Caco-2 (cell line): Measurements from ENCODE around the gene RASSF8. TPM values are rescaled to one million over a fixed set of nuclear protein-coding genes. Genes with fewer than 3 reads are reported as not detected.

Experiments used
- BruUV-seq: library from RNA; stranded (reverse); fragments of 400-500 nt; replicated peaks from 2 replicates; lab custom pipeline; 2021; lab: Mats Ljungman, UMichigan
- CTCF ChIA-PET: fragments of 300-600 bp; sonication (Branson Sonifier 250); formaldehyde crosslinking; loops from one replicate; lab custom pipeline; 2022; ENCODE audit warnings: antibody characterized with exemption; lab: Charles Lee
- POLR2A ChIA-PET: fragments of 300-600 bp; sonication (Branson Sonifier 250); formaldehyde crosslinking; loops from one replicate; lab custom pipeline; 2022; ENCODE audit warnings: antibody characterized with exemption; lab: Charles Lee
- DNase-seq, 2 experiments: peaks; one replicate each; pipeline versions ENCODE4 v3.0.0 to v3.0.0-alpha.2; 2020 to 2022
- H3K27me3 ChIP-seq: replicated peaks from 2 replicates; pipeline ENCODE4 v1.6.0; 2011; ENCODE audit warnings: low read length; ENCODE audit not compliant: control insufficient read depth, insufficient read depth
- H3K36me3 ChIP-seq: 2 replicates; pipeline ENCODE4 v1.5.1; 2011; ENCODE audit warnings: low read length; ENCODE audit not compliant: control insufficient read depth, insufficient read depth
- H3K4me1 ChIP-seq: fragments of 250-450 bp; sonication (Bioruptor Pico); 2 replicates; pipeline ENCODE4 v1.5.1; 2020; ENCODE audit warnings: mild to moderate bottlenecking
- H3K4me3 ChIP-seq: 2 replicates; pipeline ENCODE4 v1.5.1; 2011; ENCODE audit warnings: low read depth, mild to moderate bottlenecking, control low read depth, low read length
- H3K9me3 ChIP-seq: fragments of 250-450 bp; sonication (Bioruptor Pico); 2 replicates; pipeline ENCODE4 v1.5.1; 2020; ENCODE audit warnings: mild to moderate bottlenecking, moderate library complexity
- H3K27ac Mint-ChIP-seq: one replicate; pipeline ENCODE4 v1.8.0; 2022; ENCODE audit warnings: mixed read lengths; ENCODE audit not compliant: unreplicated experiment
- H3K27me3 Mint-ChIP-seq: one replicate; pipeline ENCODE4 v1.8.0; 2022; ENCODE audit warnings: mixed read lengths; ENCODE audit not compliant: insufficient read depth, unreplicated experiment
- H3K36me3 Mint-ChIP-seq: one replicate; pipeline ENCODE4 v1.8.0; 2022; ENCODE audit warnings: mild to moderate bottlenecking, mixed read lengths; ENCODE audit not compliant: insufficient read depth, unreplicated experiment
- H3K4me1 Mint-ChIP-seq: one replicate; pipeline ENCODE4 v1.8.0; 2022; ENCODE audit warnings: low read depth, mixed read lengths; ENCODE audit not compliant: unreplicated experiment
- H3K4me3 Mint-ChIP-seq: one replicate; pipeline ENCODE4 v1.8.0; 2022; ENCODE audit warnings: mild to moderate bottlenecking, moderate library complexity, mixed read lengths; ENCODE audit not compliant: unreplicated experiment
- H3K9me3 Mint-ChIP-seq: one replicate; pipeline ENCODE4 v1.8.0; 2022; ENCODE audit warnings: mixed read lengths; ENCODE audit not compliant: unreplicated experiment
- intact Hi-C: fragments of 100-400 bp; cut with micrococcal nuclease; formaldehyde crosslinking; loops from one replicate; pipeline ENCODE4 v1.10.0; 2022; ENCODE audit not compliant: unreplicated experiment
- total RNA-seq: library from RNA; stranded (reverse); gene quantifications from 2 replicates; pipeline ENCODE4 v1.2.3, GENCODE V29; 2022
- TF ChIP-seq, protein P1 (sequence below), 2 experiments: fragments of 200-600 bp in 1 of 2; IDR thresholded peaks; 1 replicate in 1 of 2; 2 replicates in 1 of 2; pipeline versions ENCODE4 v1.5.1 to v1.8.0; 2011 to 2022; ENCODE audit warnings: antibody characterized with exemption in 1 of 2, control low read depth in 1 of 2, inconsistent platforms in 1 of 2, low read depth in 1 of 2, low read length in 1 of 2, mild to moderate bottlenecking in 1 of 2, moderate library complexity in 1 of 2; ENCODE audit not compliant: insufficient read depth in 1 of 2, severe bottlenecking in 1 of 2, unreplicated experiment in 1 of 2

Gene RASSF8
- total RNA-seq, 1 experiment from 2014 or later = 143 TPM

DNA sequence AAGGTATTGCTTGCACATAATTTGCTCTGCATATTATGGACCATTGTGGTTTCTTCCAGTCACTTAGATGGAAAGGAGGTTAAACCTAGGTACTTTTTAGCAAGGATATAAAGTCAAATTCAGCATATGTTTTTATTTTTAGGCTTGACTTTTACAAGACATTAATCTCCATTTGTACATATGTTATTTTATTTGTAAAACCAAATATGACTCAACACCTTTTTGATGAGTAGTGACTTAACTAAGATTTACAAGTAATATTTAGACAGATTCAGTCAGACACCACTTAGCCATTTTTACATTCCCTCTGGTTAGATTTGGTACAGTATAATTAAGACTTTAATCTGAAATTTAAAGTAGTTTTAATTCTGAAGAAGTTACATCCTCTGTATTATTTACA, 111.3 kb downstream of the RASSF8 start:
- TF ChIP-seq, protein P1, sequence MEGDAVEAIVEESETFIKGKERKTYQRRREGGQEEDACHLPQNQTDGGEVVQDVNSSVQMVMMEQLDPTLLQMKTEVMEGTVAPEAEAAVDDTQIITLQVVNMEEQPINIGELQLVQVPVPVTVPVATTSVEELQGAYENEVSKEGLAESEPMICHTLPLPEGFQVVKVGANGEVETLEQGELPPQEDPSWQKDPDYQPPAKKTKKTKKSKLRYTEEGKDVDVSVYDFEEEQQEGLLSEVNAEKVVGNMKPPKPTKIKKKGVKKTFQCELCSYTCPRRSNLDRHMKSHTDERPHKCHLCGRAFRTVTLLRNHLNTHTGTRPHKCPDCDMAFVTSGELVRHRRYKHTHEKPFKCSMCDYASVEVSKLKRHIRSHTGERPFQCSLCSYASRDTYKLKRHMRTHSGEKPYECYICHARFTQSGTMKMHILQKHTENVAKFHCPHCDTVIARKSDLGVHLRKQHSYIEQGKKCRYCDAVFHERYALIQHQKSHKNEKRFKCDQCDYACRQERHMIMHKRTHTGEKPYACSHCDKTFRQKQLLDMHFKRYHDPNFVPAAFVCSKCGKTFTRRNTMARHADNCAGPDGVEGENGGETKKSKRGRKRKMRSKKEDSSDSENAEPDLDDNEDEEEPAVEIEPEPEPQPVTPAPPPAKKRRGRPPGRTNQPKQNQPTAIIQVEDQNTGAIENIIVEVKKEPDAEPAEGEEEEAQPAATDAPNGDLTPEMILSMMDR (IDR thresholded peaks at IDR 0.05; ENCODE audit: insufficient read depth in 1 of 2, low read depth in 1 of 2, low read length in 1 of 2, severe bottlenecking in 1 of 2, unreplicated experiment in 1 of 2) = no peak
- POLR2A ChIA-PET = no interaction called here
- no peaks in the 10 kb centered on the region for H3K36me3 ChIP-seq
- H3K9me3 ChIP-seq = no peaks in the 10 kb centered on the region
- H3K36me3 Mint-ChIP-seq = peaks cover 38% of the 10 kb centered on the region
- H3K27ac Mint-ChIP-seq = no peak overlapping the region
- no peak for DNase-seq
- intact Hi-C loops = no loop called here
- no peaks in the 10 kb centered on the region for H3K4me1 ChIP-seq
- no peaks in the 10 kb centered on the region for H3K9me3 Mint-ChIP-seq
- no TSS peak for BruUV-seq
- no peaks in the 10 kb centered on the region for H3K27me3 ChIP-seq
- CTCF ChIA-PET = no interaction called here
- H3K27me3 Mint-ChIP-seq = no peaks in the 10 kb centered on the region
- no peaks in the 10 kb centered on the region for H3K4me1 Mint-ChIP-seq
- H3K4me3 Mint-ChIP-seq = no peak overlapping the region
- no peak overlapping the region for H3K4me3 ChIP-seq

GRCh38 chr12:26077915-26078702, 119.6 kb downstream of the RASSF8 start:
- ChIA-PET CTCF (no interaction called here), POLR2A (no interaction called here)
- Histone ChIP-seq H3K27me3 (no peaks in the 10 kb centered on the region), H3K9me3 (peaks cover 9% of the 10 kb centered on the region; the same call in 1 of the 2 replicates), H3K36me3 (no peaks in the 10 kb centered on the region; the same call in 1 of the 2 replicates), H3K4me3 (no peak overlapping the region), H3K4me1 (0 out of 2 replicates have a peak, but pooled peaks cover 6% of the 10 kb centered on the region)
- H3K27ac Mint-ChIP-seq = no peak overlapping the region
- TF ChIP-seq, protein P1 (IDR thresholded peaks at IDR 0.05; ENCODE audit: insufficient read depth in 1 of 2, low read depth in 1 of 2, low read length in 1 of 2, severe bottlenecking in 1 of 2, unreplicated experiment in 1 of 2) = no peak
- no peak overlapping the region for H3K4me3 Mint-ChIP-seq
- BruUV-seq = no TSS peak
- peaks cover 6% of the 10 kb centered on the region for H3K4me1 Mint-ChIP-seq
- H3K9me3 Mint-ChIP-seq = peaks cover 11% of the 10 kb centered on the region
- intact Hi-C loops = no loop called here
- H3K27me3 Mint-ChIP-seq = no peaks in the 10 kb centered on the region
- peaks cover 22% of the 10 kb centered on the region for H3K36me3 Mint-ChIP-seq
- DNase-seq = no peak

GRCh38 chr12:26080911-26081310, 122.4 kb downstream of the RASSF8 start:
- POLR2A ChIA-PET = no interaction called here
- no peak for DNase-seq
- Mint-ChIP-seq H3K4me1 (peaks cover 6% of the 10 kb centered on the region), H3K27me3 (no peaks in the 10 kb centered on the region), H3K9me3 (peaks cover 11% of the 10 kb centered on the region), H3K36me3 (peaks cover 14% of the 10 kb centered on the region), H3K27ac (no peak overlapping the region), H3K4me3 (no peak overlapping the region)
- Histone ChIP-seq H3K4me1 (0 out of 2 replicates have a peak, but pooled peaks cover 6% of the 10 kb centered on the region), H3K27me3 (no peaks in the 10 kb centered on the region), H3K36me3 (no peaks in the 10 kb centered on the region), H3K9me3 (peaks cover 9% of the 10 kb centered on the region; the same call in 1 of the 2 replicates), H3K4me3 (no peak overlapping the region)
- CTCF ChIA-PET = no interaction called here
- BruUV-seq = no TSS peak
- TF ChIP-seq, protein P1 (IDR thresholded peaks at IDR 0.05; ENCODE audit: insufficient read depth in 1 of 2, low read depth in 1 of 2, low read length in 1 of 2, severe bottlenecking in 1 of 2, unreplicated experiment in 1 of 2) = no peak
- intact Hi-C loops = no loop called here
